ENCODE measurements around the gene UBR3. TPM values are rescaled to one million over a fixed set of nuclear protein-coding genes. Genes with fewer than 3 reads are reported as not detected.

The UBR3 gene
- total RNA-seq, 1 experiment from 2014 or later: 21.9 TPM

GRCh38 chr2:169900686-169901085, 73.4 kb downstream of the UBR3 start:
- H2BK20ac ChIP-seq (ENCODE audit: low read depth, low read length, poor library complexity, severe bottlenecking): no peak overlapping the region
- no peak overlapping the region for H3T11ph ChIP-seq (ENCODE audit: low read length)
- no peak overlapping the region for H3K27ac ChIP-seq (ENCODE audit: insufficient read length, low read depth, low read length)
- Mint-ChIP-seq H3K27me3 (ENCODE audit: low read depth) (no peaks in the 10 kb centered on the region), H3K36me3 (ENCODE audit: insufficient read depth in 1 of 3, low read depth in 3 of 3) (peaks cover 0 to 8% (median 2%) of the 10 kb centered on the region in 3 experiments; a peak in 4 of 7 replicates), H3K27ac (no peak overlapping the region), H3K9me3 (no peaks in the 10 kb centered on the region), H3K4me1 (peaks cover 0 to under 1% of the 10 kb centered on the region in 2 experiments; a peak in 2 of 4 replicates), H3K4me3 (no peak overlapping the region)
- no peak overlapping the region for H4K5ac ChIP-seq (ENCODE audit: insufficient read length, low read depth, low read length)
- H2BK120ac ChIP-seq (ENCODE audit: low read depth, low read length, poor library complexity, severe bottlenecking): no peak overlapping the region
- H3K27me3 ChIP-seq (ENCODE audit: insufficient read depth, low read length): no peaks in the 10 kb centered on the region
- no peak overlapping the region for H2BK12ac ChIP-seq (ENCODE audit: insufficient read length, low read depth, low read length)
- no peaks in the 10 kb centered on the region for H3K4me1 ChIP-seq (ENCODE audit: insufficient read depth, low read length)
- H3K23ac ChIP-seq (ENCODE audit: insufficient read length, low read depth, low read length): no peak overlapping the region
- H3K9me3 ChIP-seq (ENCODE audit: control insufficient read depth, low read depth, low read length): no peaks in the 10 kb centered on the region
- no peak overlapping the region for H2AFZ ChIP-seq (ENCODE audit: low read length)
- H2BK5ac ChIP-seq (ENCODE audit: insufficient read length, low read length): no peak overlapping the region
- H2BK15ac ChIP-seq (ENCODE audit: low read depth, low read length): no peak overlapping the region
- H3K56ac ChIP-seq (ENCODE audit: insufficient read length, low read depth, low read length): no peak overlapping the region
- H3K18ac ChIP-seq (ENCODE audit: insufficient read length, low read depth, low read length): no peak overlapping the region
- no peaks in the 10 kb centered on the region for H3K23me2 ChIP-seq (ENCODE audit: insufficient read length, low read depth, low read length, poor library complexity, severe bottlenecking)
- no peaks in the 10 kb centered on the region for H4K20me1 ChIP-seq (ENCODE audit: control insufficient read depth, insufficient read depth, insufficient read length)
- no peak for DNase-seq
- H3K4me2 ChIP-seq (ENCODE audit: insufficient read depth, insufficient read length, low read length): no peak overlapping the region
- TF ChIP-seq CTCF (conservative IDR thresholded peaks at IDR 0.05): no peak
- WGBS (ENCODE audit: extremely low coverage, insufficient read length, low lambda C conversion rate): 100% methylated on average over 1 of the region's 3 CpGs
- H3K14ac ChIP-seq (ENCODE audit: insufficient read depth, low read length): no peak overlapping the region
- H3K79me1 ChIP-seq (ENCODE audit: insufficient read depth, low read depth, low read length, poor library complexity, severe bottlenecking): peaks cover 4% of the 10 kb centered on the region
- no peak overlapping the region for H2AK5ac ChIP-seq (ENCODE audit: insufficient read length, low read length)
- H3K9ac ChIP-seq (ENCODE audit: extremely low read depth, insufficient read length, low read length): no peak overlapping the region
- no peaks in the 10 kb centered on the region for H3K79me2 ChIP-seq (ENCODE audit: insufficient read depth, low read length)
- H4K8ac ChIP-seq (replicated peaks; ENCODE audit: insufficient read length, low read depth, low read length): no peak overlapping the region
- no peak overlapping the region for H3K4ac ChIP-seq (ENCODE audit: low read depth, low read length)
- H4K91ac ChIP-seq (ENCODE audit: insufficient read length, low read depth, low read length): no peak overlapping the region

All from H9 (cell line).